Measurements from ENCODE around the gene PTPRN2. TPM values are rescaled to one million over a fixed set of nuclear protein-coding genes. Genes with fewer than 3 reads are reported as not detected.

The PTPRN2 gene
- total RNA-seq, 1 experiment from 2014 or later: 1.1 TPM

DNA sequence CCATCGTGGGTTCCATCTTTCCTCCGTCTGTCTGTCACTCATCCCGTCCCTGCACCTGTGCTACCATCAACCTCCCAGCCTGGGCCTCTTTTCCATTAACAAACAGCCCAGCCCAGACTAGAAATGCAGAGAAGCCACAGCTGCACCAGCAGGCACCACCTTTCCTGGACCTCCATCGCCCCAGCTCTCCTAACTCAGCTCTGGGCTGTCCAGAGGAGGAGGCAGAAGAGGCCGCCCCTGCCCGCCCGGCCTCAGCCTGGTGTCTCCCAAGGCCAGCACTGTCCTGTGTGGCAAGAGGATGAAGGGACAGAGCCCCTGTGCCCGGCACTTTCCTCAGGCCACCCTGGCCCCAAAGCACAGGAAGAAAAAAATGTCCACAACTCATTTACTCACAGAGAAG is 225.6 kb downstream of the PTPRN2 start:
- Histone ChIP-seq H3K27ac (ENCODE audit: low read length) (no peak overlapping the region), H3K9me3 (ENCODE audit: control insufficient read depth, insufficient read depth, low read depth, low read length) (no peaks in the 10 kb centered on the region), H3K36me3 (ENCODE audit: control insufficient read depth, insufficient read depth, low read length) (no peaks in the 10 kb centered on the region), H3K4me1 (ENCODE audit: control insufficient read depth, insufficient read depth, low read length) (no peaks in the 10 kb centered on the region; the same call in 1 of the 2 replicates), H3K27me3 (ENCODE audit: control insufficient read depth, insufficient read depth, low read length) (no peaks in the 10 kb centered on the region; the same call in 1 of the 2 replicates), H3K4me3 (ENCODE audit: low read depth in 2 of 2, low read length in 2 of 2) (no peak overlapping the region)
- TF ChIP-seq, protein P1, sequence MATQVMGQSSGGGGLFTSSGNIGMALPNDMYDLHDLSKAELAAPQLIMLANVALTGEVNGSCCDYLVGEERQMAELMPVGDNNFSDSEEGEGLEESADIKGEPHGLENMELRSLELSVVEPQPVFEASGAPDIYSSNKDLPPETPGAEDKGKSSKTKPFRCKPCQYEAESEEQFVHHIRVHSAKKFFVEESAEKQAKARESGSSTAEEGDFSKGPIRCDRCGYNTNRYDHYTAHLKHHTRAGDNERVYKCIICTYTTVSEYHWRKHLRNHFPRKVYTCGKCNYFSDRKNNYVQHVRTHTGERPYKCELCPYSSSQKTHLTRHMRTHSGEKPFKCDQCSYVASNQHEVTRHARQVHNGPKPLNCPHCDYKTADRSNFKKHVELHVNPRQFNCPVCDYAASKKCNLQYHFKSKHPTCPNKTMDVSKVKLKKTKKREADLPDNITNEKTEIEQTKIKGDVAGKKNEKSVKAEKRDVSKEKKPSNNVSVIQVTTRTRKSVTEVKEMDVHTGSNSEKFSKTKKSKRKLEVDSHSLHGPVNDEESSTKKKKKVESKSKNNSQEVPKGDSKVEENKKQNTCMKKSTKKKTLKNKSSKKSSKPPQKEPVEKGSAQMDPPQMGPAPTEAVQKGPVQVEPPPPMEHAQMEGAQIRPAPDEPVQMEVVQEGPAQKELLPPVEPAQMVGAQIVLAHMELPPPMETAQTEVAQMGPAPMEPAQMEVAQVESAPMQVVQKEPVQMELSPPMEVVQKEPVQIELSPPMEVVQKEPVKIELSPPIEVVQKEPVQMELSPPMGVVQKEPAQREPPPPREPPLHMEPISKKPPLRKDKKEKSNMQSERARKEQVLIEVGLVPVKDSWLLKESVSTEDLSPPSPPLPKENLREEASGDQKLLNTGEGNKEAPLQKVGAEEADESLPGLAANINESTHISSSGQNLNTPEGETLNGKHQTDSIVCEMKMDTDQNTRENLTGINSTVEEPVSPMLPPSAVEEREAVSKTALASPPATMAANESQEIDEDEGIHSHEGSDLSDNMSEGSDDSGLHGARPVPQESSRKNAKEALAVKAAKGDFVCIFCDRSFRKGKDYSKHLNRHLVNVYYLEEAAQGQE (IDR thresholded peaks at IDR 0.05; ENCODE audit: insufficient read depth in 1 of 2, low read depth in 2 of 2, low read length in 1 of 2): no peak
- TF ChIP-seq TCF7L2 (IDR thresholded peaks at IDR 0.05; ENCODE audit: low read depth, low read length): no peak
- TF ChIP-seq, protein P2, sequence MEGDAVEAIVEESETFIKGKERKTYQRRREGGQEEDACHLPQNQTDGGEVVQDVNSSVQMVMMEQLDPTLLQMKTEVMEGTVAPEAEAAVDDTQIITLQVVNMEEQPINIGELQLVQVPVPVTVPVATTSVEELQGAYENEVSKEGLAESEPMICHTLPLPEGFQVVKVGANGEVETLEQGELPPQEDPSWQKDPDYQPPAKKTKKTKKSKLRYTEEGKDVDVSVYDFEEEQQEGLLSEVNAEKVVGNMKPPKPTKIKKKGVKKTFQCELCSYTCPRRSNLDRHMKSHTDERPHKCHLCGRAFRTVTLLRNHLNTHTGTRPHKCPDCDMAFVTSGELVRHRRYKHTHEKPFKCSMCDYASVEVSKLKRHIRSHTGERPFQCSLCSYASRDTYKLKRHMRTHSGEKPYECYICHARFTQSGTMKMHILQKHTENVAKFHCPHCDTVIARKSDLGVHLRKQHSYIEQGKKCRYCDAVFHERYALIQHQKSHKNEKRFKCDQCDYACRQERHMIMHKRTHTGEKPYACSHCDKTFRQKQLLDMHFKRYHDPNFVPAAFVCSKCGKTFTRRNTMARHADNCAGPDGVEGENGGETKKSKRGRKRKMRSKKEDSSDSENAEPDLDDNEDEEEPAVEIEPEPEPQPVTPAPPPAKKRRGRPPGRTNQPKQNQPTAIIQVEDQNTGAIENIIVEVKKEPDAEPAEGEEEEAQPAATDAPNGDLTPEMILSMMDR (IDR thresholded peaks at IDR 0.05): no peak
- TF ChIP-seq SIN3A (IDR thresholded peaks at IDR 0.05; ENCODE audit: borderline replicate concordance, insufficient read depth, low read depth, low read length): no peak
- no peak for TF ChIP-seq POLR2AphosphoS5 (IDR thresholded peaks at IDR 0.05; ENCODE audit: low read depth, low read length)
- no TSS peak for BruUV-seq (replicated peaks)
- ChIA-PET CTCF (no interaction called here), POLR2A (no interaction called here)
- in situ Hi-C loops (cut with HindIII; ENCODE audit: low pct_unique_long_range_greater_than_20kb, low sequenced_read_pairs) (no loop called here), intact Hi-C loops (cut with micrococcal nuclease; ENCODE audit: unreplicated experiment) (no loop called here)
- DNase-seq (ENCODE audit: low read depth, low spot score): no peak
- ATAC-seq: peak; percentile 59

DNA sequence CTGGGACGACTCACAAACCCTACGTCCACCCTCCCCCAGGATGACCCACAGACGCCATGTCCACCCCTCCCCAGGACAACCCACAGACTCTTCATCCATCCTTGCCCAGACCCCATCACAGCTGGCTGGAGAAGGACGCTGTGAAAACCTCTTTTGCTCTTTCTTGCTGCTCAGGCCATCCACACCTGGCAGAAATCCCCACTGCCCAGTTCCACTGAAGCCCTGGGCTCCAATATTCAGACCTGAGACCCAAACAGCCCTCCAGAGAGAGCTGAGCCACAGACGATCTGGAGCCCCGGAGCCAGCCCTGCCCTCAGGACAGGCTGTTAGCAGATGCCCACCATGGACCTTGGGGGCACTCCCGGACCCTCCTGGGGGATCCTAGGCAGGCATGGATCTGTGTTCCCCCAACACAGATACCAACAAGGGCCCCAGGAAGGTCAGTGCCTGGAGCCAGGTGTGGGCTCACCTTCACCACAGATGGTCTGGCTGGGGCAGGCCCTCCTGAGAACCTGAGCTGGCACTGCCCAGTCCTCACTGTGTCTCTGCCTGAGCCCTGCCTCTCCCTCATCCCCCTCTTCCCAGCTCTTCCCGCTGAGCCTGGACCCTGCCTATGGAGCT is 226.2 kb downstream of the PTPRN2 start:
- in situ Hi-C loops (cut with HindIII; ENCODE audit: low pct_unique_long_range_greater_than_20kb, low sequenced_read_pairs): no loop called here
- no peaks in the 10 kb centered on the region for H3K9me3 ChIP-seq (ENCODE audit: control insufficient read depth, insufficient read depth, low read depth, low read length)
- peaks cover under 1% of the 10 kb centered on the region for H3K27me3 ChIP-seq (ENCODE audit: control insufficient read depth, insufficient read depth, low read length)
- ChIA-PET CTCF (no interaction called here), POLR2A (no interaction called here)
- DNase-seq (ENCODE audit: low read depth, low spot score) (no peak), ATAC-seq (peak; percentile 64)
- no peaks in the 10 kb centered on the region; the same call in 1 of the 2 replicates for H3K4me1 ChIP-seq (ENCODE audit: control insufficient read depth, insufficient read depth, low read length)
- no peaks in the 10 kb centered on the region for H3K36me3 ChIP-seq (ENCODE audit: control insufficient read depth, insufficient read depth, low read length)
- TF ChIP-seq, protein P2 (IDR thresholded peaks at IDR 0.05): no peak
- TF ChIP-seq POLR2AphosphoS5 (IDR thresholded peaks at IDR 0.05; ENCODE audit: low read depth, low read length): no peak
- TF ChIP-seq, protein P1 (IDR thresholded peaks at IDR 0.05; ENCODE audit: insufficient read depth in 1 of 2, low read depth in 2 of 2, low read length in 1 of 2): no peak
- TF ChIP-seq SIN3A (IDR thresholded peaks at IDR 0.05; ENCODE audit: borderline replicate concordance, insufficient read depth, low read depth, low read length): no peak
- TF ChIP-seq TCF7L2 (IDR thresholded peaks at IDR 0.05; ENCODE audit: low read depth, low read length): no peak
- intact Hi-C loops (cut with micrococcal nuclease; ENCODE audit: unreplicated experiment): no loop called here
- H3K4me3 ChIP-seq (ENCODE audit: low read depth in 2 of 2, low read length in 2 of 2): no peak overlapping the region
- no peak overlapping the region for H3K27ac ChIP-seq (ENCODE audit: low read length)
- no TSS peak for BruUV-seq (replicated peaks)
